Prostate gland (tissue), 2 donors: ENCODE data around the gene OR3A2. TPM values are rescaled to one million over a fixed set of nuclear protein-coding genes. Genes with fewer than 3 reads are reported as not detected.

Experiments
- DNase-seq: peaks from one replicate; pipeline ENCODE4 v3.0.0-alpha.2; 2019; ENCODE audit warnings: low spot score
- H3K27ac ChIP-seq, 2 donors: fragments of 200-600 bp; sonication (generic); 2 replicates each; pipeline ENCODE4 v1.5.1; 2017 to 2019
- H3K27me3 ChIP-seq: fragments of 200-600 bp; sonication (generic); replicated peaks from 2 replicates; pipeline ENCODE4 v1.5.1; 2019; ENCODE audit not compliant: insufficient read depth
- H3K36me3 ChIP-seq, 2 donors: fragments of 200-600 bp; sonication (generic); 1 replicate in 1 of 2; 2 replicates in 1 of 2; pipeline versions ENCODE4 v1.5.1 to v1.8.1; 2017 to 2019
- H3K4me1 ChIP-seq: fragments of 200-600 bp; sonication (generic); replicated peaks from 2 replicates; pipeline ENCODE4 v1.5.1; 2019
- H3K4me3 ChIP-seq, 2 donors: fragments of 200-600 bp; sonication (generic); 2 replicates each; pipeline ENCODE4 v1.5.1; 2017 to 2019
- H3K9me3 ChIP-seq: fragments of 200-600 bp; sonication (generic); 2 replicates; pipeline ENCODE4 v1.5.1; 2017
- CTCF ChIP-seq, 4 experiments: fragments of 200-600 bp in 2 of 4; fragments of 450-650 bp in 2 of 4; sonication (generic) in 2 of 4; IDR thresholded peaks; 1 replicate in 3 of 4; 2 replicates in 1 of 4; pipeline ENCODE4 v1.5.1; 2016 to 2019; ENCODE audit warnings: antibody characterized with exemption in 4 of 4, mild to moderate bottlenecking in 2 of 4, moderate library complexity in 2 of 4
- POLR2A ChIP-seq: fragments of 450-650 bp; IDR thresholded peaks from one replicate; pipeline ENCODE4 v1.6.1; 2016; ENCODE audit warnings: antibody characterized with exemption, mild to moderate bottlenecking
- POLR2AphosphoS5 ChIP-seq: sonication (generic); formaldehyde crosslinking; IDR thresholded peaks from one replicate; pipeline ENCODE4 v1.6.1; 2017; ENCODE audit warnings: antibody characterized with exemption
- WGBS: methylation state at CpG from one replicate; pipeline ENCODE4 v1.1.5; 2018; 5-methylcytosine and 5-hydroxymethylcytosine counted together
- intact Hi-C: fragments of 100-400 bp; cut with DNase I; formaldehyde crosslinking; loops from one replicate; pipeline ENCODE4 v1.14.2; 2022
- total RNA-seq, 2 donors: library from RNA; depleted of rRNA; stranded (reverse); fragments of >200 nt; gene quantifications; one replicate each; pipeline ENCODE4 v1.1.0, GENCODE V29; 2016

OR3A2 gene
- total RNA-seq, 2 donors from 2014 or later = 7.9 TPM; not detected in 1

GRCh38 chr17:3282901-3283300 is 103.2 kb downstream of the OR3A2 start:
- no peaks in the 10 kb centered on the region for H3K27me3 ChIP-seq
- H3K27ac ChIP-seq = no peak overlapping the region
- no peak for DNase-seq
- H3K4me1 ChIP-seq = no peaks in the 10 kb centered on the region
- H3K9me3 ChIP-seq = no peaks in the 10 kb centered on the region
- H3K4me3 ChIP-seq = no peak overlapping the region
- H3K36me3 ChIP-seq = no peaks in the 10 kb centered on the region
- intact Hi-C loops = no loop called here
- TF ChIP-seq POLR2A (no peak), POLR2AphosphoS5 (no peak), CTCF (IDR thresholded peaks at IDR 0.05) (no peak)
- 77% methylated on average over 1 of the region's 1 CpG for WGBS

- Histone ChIP-seq H3K4me1 (no peaks in the 10 kb centered on the region), H3K27me3 (no peaks in the 10 kb centered on the region), H3K27ac (no peak overlapping the region), H3K4me3 (no peak overlapping the region), H3K36me3 (no peaks in the 10 kb centered on the region), H3K9me3 (no peaks in the 10 kb centered on the region)
- intact Hi-C loops = no loop called here
- TF ChIP-seq CTCF (IDR thresholded peaks at IDR 0.05) (no peak), POLR2A (no peak), POLR2AphosphoS5 (no peak)
- DNase-seq = no peak
- 82% methylated on average over 4 of the region's 4 CpGs for WGBS
Measured at GRCh38 chr17:3276126-3276525, 110.0 kb downstream of the OR3A2 start.

DNA sequence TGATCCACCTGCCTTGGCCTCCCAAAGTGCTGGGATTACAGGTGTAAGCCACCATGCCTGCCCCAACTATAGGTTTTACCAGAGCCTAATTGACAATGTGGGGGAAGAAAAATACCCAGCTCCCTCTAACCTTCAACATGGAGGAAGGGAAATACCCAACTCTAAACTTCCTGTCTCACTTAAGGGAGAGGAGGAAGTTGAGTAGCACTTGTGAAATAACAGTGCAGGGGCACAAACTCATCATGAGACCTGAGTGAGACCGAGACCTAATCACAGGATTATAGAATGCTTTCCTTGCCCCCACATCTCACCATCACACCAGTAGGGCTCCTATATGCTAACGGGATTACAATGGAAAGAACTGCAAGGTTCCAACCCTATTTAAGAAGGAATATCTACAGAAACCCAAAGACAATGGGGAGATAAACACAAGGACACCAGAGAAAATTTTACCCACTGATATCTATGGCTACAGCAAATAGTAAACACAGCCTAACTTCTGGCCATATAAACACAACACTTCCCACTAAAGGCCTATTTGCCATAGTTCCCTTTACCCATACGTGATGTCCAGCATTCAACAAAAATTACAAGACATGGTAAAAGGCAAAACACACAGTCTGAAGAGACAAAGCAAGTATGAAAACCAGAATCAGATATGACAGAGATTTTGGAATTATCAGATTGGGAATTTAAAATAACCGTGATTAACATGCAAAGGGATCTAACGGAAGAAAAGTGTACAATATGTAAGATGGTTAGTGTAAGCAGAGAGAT is 114.8 kb downstream of the OR3A2 start:
- H3K4me3 ChIP-seq = no peak overlapping the region
- no peaks in the 10 kb centered on the region for H3K36me3 ChIP-seq
- WGBS = 85% methylated on average over 5 of the region's 5 CpGs
- H3K4me1 ChIP-seq = no peaks in the 10 kb centered on the region
- no peak overlapping the region for H3K27ac ChIP-seq
- no peak for DNase-seq
- intact Hi-C loops = no loop called here
- H3K9me3 ChIP-seq = no peaks in the 10 kb centered on the region
- no peaks in the 10 kb centered on the region for H3K27me3 ChIP-seq
- TF ChIP-seq POLR2AphosphoS5 (no peak), CTCF (IDR thresholded peaks at IDR 0.05) (no peak), POLR2A (no peak)

DNA sequence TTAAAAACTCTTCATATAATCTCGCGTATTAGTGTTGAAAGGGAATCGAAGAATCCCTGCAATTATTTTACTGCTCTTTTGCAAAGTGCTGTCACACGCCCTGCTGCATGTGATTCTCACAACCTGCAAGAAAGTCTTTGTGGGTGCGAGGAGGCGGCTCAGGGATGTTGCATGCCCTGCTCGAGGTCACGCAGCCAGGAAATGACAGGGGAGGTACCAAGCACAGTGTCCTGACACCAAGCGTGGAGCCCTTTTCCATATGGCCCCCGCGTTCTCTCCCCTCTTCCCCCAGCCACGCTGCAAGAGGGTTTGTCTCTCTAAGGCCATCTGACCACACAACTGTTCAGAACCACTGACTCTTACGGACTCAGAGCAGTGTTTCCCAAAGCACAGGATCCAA is 125.5 kb downstream of the OR3A2 start:
- no peak overlapping the region for H3K4me3 ChIP-seq
- no peak for TF ChIP-seq POLR2A
- TF ChIP-seq CTCF (IDR thresholded peaks at IDR 0.05) = no peak
- no peak for TF ChIP-seq POLR2AphosphoS5
- H3K9me3 ChIP-seq = no peaks in the 10 kb centered on the region
- H3K36me3 ChIP-seq = no peaks in the 10 kb centered on the region
- WGBS = 82% methylated on average over 13 of the region's 13 CpGs
- no peaks in the 10 kb centered on the region for H3K4me1 ChIP-seq
- DNase-seq = no peak
- no peak overlapping the region for H3K27ac ChIP-seq
- H3K27me3 ChIP-seq = no peaks in the 10 kb centered on the region
- intact Hi-C loops = no loop called here

GRCh38 chr17:3260163-3260562 is 125.9 kb downstream of the OR3A2 start:
- Histone ChIP-seq H3K4me1 (no peaks in the 10 kb centered on the region), H3K4me3 (no peak overlapping the region), H3K27ac (no peak overlapping the region), H3K27me3 (no peaks in the 10 kb centered on the region), H3K9me3 (no peaks in the 10 kb centered on the region), H3K36me3 (no peaks in the 10 kb centered on the region)
- TF ChIP-seq CTCF (IDR thresholded peaks at IDR 0.05) (no peak), POLR2A (no peak), POLR2AphosphoS5 (no peak)
- WGBS = 82% methylated on average over 1 of the region's 1 CpG
- no peak for DNase-seq
- intact Hi-C loops = no loop called here
